GM21423 (cell line): ENCODE results near the gene CYREN.
A peak's percentile ranks its signal among the peaks of the same experiment; 100 is the strongest.
"Not testable (repeated sequence)": the region's sequence is repeated elsewhere in the genome, so short reads cannot be mapped to it uniquely, and the experiment has no call there.

Experiments used
- ATAC-seq: cut with Tn5 transposase; IDR thresholded peaks from one replicate; pipeline ENCODE4 v1.9.1; 2021; ENCODE audit warnings: mild to moderate bottlenecking, moderate library complexity; ENCODE audit not compliant: unreplicated experiment

Gene CYREN

DNA sequence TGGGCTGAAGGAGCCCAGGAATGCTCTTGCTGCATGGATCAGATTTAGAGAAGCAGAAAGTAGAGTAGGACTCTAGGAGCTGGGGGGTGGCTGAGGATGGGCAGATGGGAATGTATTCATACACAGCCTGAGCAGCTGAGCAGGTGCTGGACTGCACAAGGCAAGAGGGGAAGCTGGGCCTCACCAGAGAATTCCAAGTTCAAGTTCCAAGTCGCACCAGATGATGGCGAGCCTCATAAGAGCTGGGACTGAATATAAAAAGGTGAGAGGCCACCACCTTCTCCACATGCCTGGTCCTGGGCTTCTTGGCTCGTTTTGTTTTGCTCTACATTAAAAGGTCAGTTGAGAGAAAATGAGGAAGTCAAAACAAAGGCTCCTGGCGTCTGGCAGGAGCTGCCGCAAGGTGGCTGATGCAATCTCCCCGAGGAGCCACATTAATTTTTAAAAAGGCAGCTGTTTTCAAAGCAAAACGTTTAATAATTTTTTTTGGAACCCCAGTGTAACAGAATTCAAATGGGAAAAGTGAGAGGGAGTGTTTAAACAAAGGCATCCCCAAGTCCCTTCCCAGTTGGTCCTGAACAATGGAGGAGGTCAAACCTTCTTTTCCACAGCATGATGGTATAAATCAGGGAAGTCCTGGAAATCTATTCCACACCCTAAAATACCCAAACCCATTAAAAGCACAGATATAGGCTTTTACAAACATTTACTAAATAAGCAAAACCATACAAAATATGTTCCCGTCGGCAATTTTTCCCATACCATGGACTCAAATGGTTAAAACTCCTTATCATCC is 9.5 kb downstream of the CYREN start:
- ATAC-seq, result no peak

GRCh38 chr7:135160098-135160857 is 10.2 kb downstream of the CYREN start:
- ATAC-seq, result peak; percentile 45

DNA sequence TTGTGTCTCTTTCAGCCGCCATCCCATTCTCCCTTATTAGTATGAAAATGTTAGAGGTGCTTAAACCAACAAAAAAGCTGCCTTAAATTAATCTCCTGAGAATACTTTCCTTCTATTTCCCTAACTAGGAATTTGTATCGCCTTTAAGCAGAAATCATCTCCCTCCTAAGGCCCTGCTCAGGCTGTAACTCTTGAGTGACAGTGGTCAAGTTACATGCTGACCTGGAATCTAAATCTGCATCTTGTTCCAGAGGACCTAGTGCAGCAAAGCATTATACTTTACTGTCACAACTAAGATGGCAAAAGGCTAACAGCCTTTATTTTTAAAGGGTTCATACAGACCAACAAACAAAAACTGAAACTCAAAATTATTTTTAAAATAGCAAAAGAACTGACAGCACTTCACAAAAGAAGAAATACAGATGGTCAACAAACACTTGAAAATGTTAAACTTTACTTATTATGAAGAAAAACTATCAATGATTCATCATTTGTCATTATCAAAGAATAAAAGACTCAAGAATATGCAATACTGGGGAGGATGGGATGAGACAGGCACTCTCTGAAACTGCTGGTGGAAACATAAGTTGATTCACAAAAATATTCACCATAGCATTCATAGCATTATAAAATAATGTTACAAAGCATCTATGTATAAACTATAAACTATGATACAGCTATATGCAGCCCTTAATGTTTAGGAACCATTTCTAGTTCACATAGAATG is 11.0 kb downstream of the CYREN start:
- no peak for ATAC-seq

- no peak for ATAC-seq
These were observed 11.6 kb downstream of the CYREN start for GRCh38 chr7:135158874-135159273.

GRCh38 chr7:135158141-135158655 is 12.3 kb downstream of the CYREN start:
- ATAC-seq, result no peak

GRCh38 chr7:135156290-135156689 is 14.2 kb downstream of the CYREN start:
- ATAC-seq, result no peak

DNA sequence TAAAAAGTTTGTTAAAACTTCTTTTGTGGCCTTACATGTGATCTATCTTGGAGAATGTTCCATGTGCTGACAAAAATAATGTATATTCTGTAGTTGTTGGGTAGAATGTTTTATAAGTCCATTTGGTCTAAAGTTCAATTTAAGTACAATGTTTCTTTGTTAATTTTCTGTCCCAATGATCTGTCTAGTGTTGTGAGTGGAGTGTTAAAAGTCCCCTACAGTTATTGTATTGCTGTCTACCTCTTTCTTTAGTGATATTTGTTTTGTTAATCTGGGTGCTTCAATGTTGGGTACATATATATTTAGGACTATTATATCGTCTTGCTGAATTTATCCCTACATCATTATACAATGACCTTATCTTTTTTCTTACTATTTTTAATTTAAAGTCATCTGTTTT is 15.8 kb downstream of the CYREN start:
- ATAC-seq, result no peak

DNA sequence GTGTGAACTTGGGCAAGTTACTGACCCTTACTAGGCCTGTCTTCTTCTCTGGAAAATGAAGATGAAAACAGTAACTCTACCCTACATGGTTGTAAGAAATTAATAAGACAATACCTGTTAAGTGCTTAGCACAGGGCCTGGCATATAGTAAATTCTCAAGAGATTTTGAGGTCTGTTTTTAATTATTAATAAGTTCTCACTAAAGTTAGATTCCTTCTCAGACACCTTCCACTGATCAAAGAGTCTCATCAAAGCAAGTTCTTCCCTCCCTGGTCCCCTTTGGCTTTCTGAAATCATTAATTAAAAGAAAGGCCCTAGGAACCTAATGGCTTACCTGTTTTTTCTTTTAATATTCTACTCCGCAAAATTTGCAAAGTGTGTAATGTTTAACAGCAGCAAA is 18.1 kb downstream of the CYREN start:
- ATAC-seq, result no peak

GRCh38 chr7:135151533-135151932 is 19.0 kb downstream of the CYREN start:
- peak; percentile 25 for ATAC-seq

- ATAC-seq, result no peak
These were observed 19.4 kb downstream of the CYREN start for GRCh38 chr7:135151132-135151531.

DNA sequence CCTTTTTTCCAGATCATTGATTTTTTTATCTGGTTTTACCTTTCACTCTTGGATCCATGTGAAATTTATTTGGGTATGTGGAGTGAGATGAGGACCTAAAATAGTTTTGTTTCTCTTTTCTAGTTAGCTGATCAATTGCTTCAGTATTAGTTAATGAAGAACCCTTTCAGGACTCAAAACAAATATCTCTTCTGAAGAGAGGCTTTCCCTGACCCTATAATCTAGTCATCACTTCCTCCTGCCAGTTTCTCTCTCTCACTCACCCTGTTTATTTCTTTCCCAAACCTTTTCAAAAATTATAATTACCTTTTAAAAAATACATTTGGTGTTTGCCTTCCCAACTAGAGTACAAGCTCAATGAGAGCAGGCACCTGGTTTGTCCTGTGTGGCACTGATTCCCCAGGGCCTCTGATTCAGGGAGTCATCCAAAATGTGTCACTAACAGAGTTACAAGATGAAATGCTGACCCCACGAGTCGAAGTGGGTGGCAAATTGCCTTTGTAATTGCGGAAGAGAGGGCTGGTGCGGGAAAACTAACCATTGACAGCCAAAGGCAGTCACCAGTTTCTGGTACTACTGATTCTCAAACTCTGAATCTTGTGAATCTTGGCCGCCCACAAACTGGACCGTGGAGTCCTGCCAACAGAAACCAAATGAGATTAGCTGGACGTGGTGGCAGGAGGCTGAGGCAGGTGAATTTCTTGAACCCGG is 20.3 kb downstream of the CYREN start:
- ATAC-seq, result no peak

DNA sequence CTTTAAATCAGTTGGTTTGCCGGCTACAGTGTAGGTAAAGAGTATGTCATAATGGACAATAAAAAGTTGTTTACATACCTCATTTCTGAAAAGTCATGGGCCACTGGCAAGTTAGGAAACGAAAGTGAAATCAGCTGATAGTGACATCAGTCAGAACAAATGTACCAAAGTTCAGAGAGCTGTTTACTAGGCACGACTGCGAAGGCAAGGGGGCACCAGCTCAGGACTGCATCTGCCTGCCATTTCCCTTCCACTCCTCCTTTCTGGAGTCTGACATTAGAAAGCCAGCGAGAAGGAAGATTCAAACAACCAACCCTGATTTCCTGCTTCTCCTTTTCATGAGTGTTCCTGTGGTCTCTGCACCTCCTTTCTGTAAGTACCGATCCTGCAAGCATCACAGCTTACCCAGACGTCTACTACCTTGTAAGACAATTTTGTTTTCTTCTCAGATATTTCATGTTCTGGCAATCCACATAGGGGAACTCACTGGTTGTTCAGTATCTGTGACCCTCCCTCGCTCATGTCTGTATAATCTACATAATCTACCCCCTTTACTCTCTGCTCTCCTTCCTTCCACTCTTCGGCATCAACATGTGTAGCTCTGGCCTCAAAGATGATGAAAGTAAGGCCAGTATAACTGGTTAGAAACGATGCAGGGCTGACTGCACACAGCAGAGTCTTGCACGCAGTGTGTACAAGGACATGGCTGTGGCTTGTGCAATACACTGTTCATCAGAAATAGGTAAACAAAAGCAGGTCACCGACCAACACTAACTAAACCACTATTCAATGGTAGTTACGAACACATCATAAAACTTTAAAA is 22.4 kb downstream of the CYREN start, which contains the start of gene TMEM140:
TSS of gene TMEM140 (plus strand) at position 174 of the 823 bp plus-strand sequence. CDS start 16,370 bp downstream, outside the sequence.
- ATAC-seq, result peak; percentile 67

DNA sequence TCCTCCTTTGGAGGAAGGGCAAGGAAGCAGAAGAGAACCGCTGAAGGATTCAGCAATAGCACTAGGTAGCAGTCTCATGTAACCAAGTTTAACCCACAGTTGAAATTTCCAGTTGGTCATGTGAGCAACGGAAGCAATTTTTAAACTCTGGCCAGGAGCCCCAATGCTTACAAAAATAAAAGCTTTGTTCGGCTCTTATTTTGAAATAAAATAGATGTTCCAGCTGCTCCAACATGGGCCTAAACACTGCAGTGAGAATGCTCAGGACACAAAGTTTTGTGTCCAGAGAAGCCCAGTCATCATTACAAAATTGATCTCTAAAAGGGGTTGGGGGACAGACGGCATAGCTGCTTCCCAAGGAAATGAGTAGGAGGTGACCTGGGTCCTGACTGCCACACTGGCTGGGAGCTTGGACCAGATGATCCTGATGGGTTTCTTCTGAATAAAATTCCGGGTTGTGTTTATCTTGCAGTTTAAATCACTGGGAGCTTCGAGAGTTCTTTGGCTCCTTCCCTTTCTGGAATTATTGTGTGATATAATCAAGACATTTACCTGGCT is 23.1 kb downstream of the CYREN start:
- no peak for ATAC-seq

GRCh38 chr7:135143885-135144668 is 26.4 kb downstream of the CYREN start:
- ATAC-seq, result no peak

- no peak for ATAC-seq
These were observed 40.9 kb downstream of the CYREN start for GRCh38 chr7:135129579-135129978.

GRCh38 chr7:135128931-135129330 is 41.6 kb downstream of the CYREN start:
- no peak for ATAC-seq

DNA sequence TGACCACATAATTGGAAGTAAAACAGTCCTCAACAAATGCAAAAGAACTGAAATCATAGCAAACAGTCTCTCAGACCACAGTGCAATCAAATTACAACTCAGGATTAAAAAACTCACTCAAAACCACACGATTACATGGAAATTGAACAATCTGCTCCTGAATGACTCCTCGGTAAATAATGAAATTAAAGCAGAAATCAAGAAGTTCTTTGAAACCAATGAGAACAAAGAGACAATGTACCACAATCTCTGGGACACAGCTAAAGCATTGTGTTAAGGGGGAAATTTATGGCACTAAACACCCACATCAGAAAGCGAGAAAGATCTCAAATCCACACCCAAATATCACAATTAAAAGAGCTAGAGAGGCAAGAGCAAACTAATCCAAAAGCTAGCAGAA is 45.9 kb downstream of the CYREN start:
- ATAC-seq, result not testable (repeated sequence)

GRCh38 chr7:135121868-135122267 is 48.6 kb downstream of the CYREN start:
- ATAC-seq, result no peak

- no peak for ATAC-seq
These were observed 53.4 kb downstream of the CYREN start for GRCh38 chr7:135117096-135117495.
